EH (cell line): Measurements from ENCODE around the gene DCAF5.
"Not testable (repeated sequence)": the region's sequence is repeated elsewhere in the genome, so short reads cannot be mapped to it uniquely, and the experiment has no call there.

ENCODE experiments used
- DNase-seq: peaks from one replicate; pipeline ENCODE4 v3.0.0-alpha.2; 2015; ENCODE audit warnings: low read depth

DCAF5 gene

GRCh38 chr14:69041783-69042182 lies 111.1 kb downstream of the DCAF5 start:
- DNase-seq, result no peak

- no peak for DNase-seq
These were observed 112.6 kb downstream of the DCAF5 start for GRCh38 chr14:69040353-69040752.

GRCh38 chr14:69039288-69039628 lies 113.7 kb downstream of the DCAF5 start:
- DNase-seq, result peak; percentile 81

GRCh38 chr14:69038455-69039287 lies 114.2 kb downstream of the DCAF5 start:
- peak; percentile 98 for DNase-seq

- DNase-seq, result peak; percentile 64
These were observed 115.0 kb downstream of the DCAF5 start for GRCh38 chr14:69037790-69038454.

- DNase-seq, result peak; percentile 37
These were observed 116.0 kb downstream of the DCAF5 start for GRCh38 chr14:69036757-69037506.

GRCh38 chr14:69034612-69035262 lies 118.2 kb downstream of the DCAF5 start:
- DNase-seq, result peak; percentile 77

GRCh38 chr14:69027242-69027913 lies 125.5 kb downstream of the DCAF5 start:
- DNase-seq, result no peak

- DNase-seq, result no peak
These were observed 129.9 kb downstream of the DCAF5 start for GRCh38 chr14:69023035-69023434.

- not testable (repeated sequence) for DNase-seq
These were observed 130.8 kb downstream of the DCAF5 start for GRCh38 chr14:69022093-69022492.

GRCh38 chr14:69017706-69018105 lies 135.2 kb downstream of the DCAF5 start:
- DNase-seq, result no peak

GRCh38 chr14:69014829-69015259 lies 138.1 kb downstream of the DCAF5 start:
- DNase-seq, result peak; percentile 28

GRCh38 chr14:69013943-69014782 lies 138.8 kb downstream of the DCAF5 start:
- DNase-seq, result peak; percentile 68

GRCh38 chr14:69012256-69012953 lies 140.5 kb downstream of the DCAF5 start:
- peak; percentile 21 for DNase-seq

GRCh38 chr14:69010648-69011047 lies 142.3 kb downstream of the DCAF5 start:
- DNase-seq, result no peak

- DNase-seq, result peak; percentile 67
These were observed 144.5 kb downstream of the DCAF5 start for GRCh38 chr14:69008421-69008884.

GRCh38 chr14:69006346-69006745 lies 146.6 kb downstream of the DCAF5 start:
- DNase-seq, result no peak

- peak; percentile 94 for DNase-seq
These were observed 147.3 kb downstream of the DCAF5 start for GRCh38 chr14:69005432-69006148.

GRCh38 chr14:69004731-69005431 lies 148.0 kb downstream of the DCAF5 start:
- peak; percentile 35 for DNase-seq
